Measurements from ENCODE around the gene CARD9. TPM values are rescaled to one million over a fixed set of nuclear protein-coding genes. Genes with fewer than 3 reads are reported as not detected.

CARD9 gene
- total and polyA plus RNA-seq, 2 of the 8 experiments (the other 6 are each of a cell fraction or from before 2014, with no cell fraction given) = 0.15 to 1.1 TPM

DNA sequence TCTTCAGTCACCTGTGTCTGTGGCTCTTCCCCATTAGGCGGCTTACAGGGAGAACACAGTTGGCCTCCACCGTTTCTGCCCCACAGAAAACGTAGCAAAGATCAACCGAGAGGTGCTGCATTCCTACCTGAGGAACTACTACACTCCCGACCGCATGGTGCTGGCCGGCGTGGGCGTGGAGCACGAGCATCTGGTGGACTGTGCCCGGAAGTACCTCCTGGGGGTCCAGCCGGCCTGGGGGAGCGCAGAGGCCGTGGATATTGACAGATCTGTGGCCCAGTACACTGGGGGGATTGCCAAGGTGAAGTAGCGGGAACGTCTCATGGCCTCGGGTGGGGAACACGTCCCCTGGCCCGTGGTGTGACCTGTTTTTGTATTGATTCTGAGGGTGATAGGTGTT lies 43.4 kb upstream of the CARD9 start:
- peaks cover 39 to 60% (median 55%) of the 10 kb centered on the region in 4 experiments for H3K36me3 ChIP-seq (ENCODE audit: control insufficient read depth in 2 of 4, insufficient read depth in 4 of 4, low read length in 3 of 4)
- CTCF ChIA-PET (ENCODE audit: partially characterized antibody) = interaction anchor here (0.6 to 1.6 kb wide), 4 partner anchors 9 to 43 kb away, joined by 3 to 5 read pairs (median 4); no protein-coding TSS in a partner anchor
- H2AK5ac ChIP-seq (ENCODE audit: low read depth, low read length) = no peak overlapping the region
- H3K14ac ChIP-seq (ENCODE audit: insufficient read length) = no peak overlapping the region
- FAIRE-seq = no peak
- no peak overlapping the region for H2BK12ac ChIP-seq (ENCODE audit: low read depth, low read length)
- no peak overlapping the region for H2BK20ac ChIP-seq (ENCODE audit: low read length)
- peaks cover 0 to 20% of the 10 kb centered on the region in 2 experiments; a peak in 2 of 4 replicates for H3K79me2 ChIP-seq (ENCODE audit: control insufficient read depth in 1 of 2, insufficient read depth in 2 of 2, low read length in 2 of 2)
- H4K91ac ChIP-seq (replicated peaks; ENCODE audit: insufficient read length, low read length) = no peak overlapping the region
- no peak overlapping the region for H2BK120ac ChIP-seq (replicated peaks; ENCODE audit: low read depth, low read length)
- no peak overlapping the region for H3K56ac ChIP-seq (replicated peaks; ENCODE audit: insufficient read length, low read depth, low read length)
- peaks cover 15% of the 10 kb centered on the region in 2 experiments for H4K20me1 ChIP-seq (replicated peaks in 1 of 2; ENCODE audit: control insufficient read depth in 1 of 2, insufficient read depth in 2 of 2, low read length in 2 of 2)
- no peak overlapping the region for H3K27ac ChIP-seq (ENCODE audit: low read depth, low read length)
- H3K4me2 ChIP-seq (ENCODE audit: insufficient read depth in 1 of 2, low read depth in 2 of 2, low read length in 2 of 2) = no peak overlapping the region
- H3K23ac ChIP-seq (ENCODE audit: insufficient read length) = no peak overlapping the region
- no peaks in the 10 kb centered on the region for H3K9me3 ChIP-seq (ENCODE audit: insufficient read depth in 2 of 2, low read depth in 1 of 2, low read length in 1 of 2)
- H3K4me1 ChIP-seq (replicated peaks in 1 of 4; ENCODE audit: control insufficient read depth in 3 of 4, insufficient read depth in 4 of 4, low read length in 3 of 4) = no peaks in the 10 kb centered on the region
- H2AFZ ChIP-seq (ENCODE audit: low read length) = no peak overlapping the region
- H3K79me1 ChIP-seq (ENCODE audit: low read depth, low read length) = peaks cover 4% of the 10 kb centered on the region
- H4K5ac ChIP-seq (ENCODE audit: insufficient read length, low read depth, low read length) = no peak overlapping the region
- DNase-seq (ENCODE audit: low read depth in 1 of 2, low spot score in 2 of 2) = no peak
- no peak overlapping the region for H2BK5ac ChIP-seq (ENCODE audit: low read depth, low read length)
- 91% methylated on average over 19 of the region's 19 CpGs; no CpG with 5 or more reads in 1 of the 2 experiments for WGBS, 2 experiments (ENCODE audit: extremely low coverage in 1 of 2, insufficient coverage in 1 of 2, insufficient read length in 1 of 2, insufficient replicate concordance in 2 of 2, low coverage in 1 of 2, low lambda C conversion rate in 2 of 2, missing lambda C conversion rate in 1 of 2)
- H3K4ac ChIP-seq (replicated peaks; ENCODE audit: insufficient read length, low read depth, low read length) = no peak overlapping the region
- no peak overlapping the region for H3K9ac ChIP-seq (replicated peaks in 1 of 4; ENCODE audit: extremely low read depth in 1 of 4, low read depth in 3 of 4, low read length in 3 of 4)
- H3K23me2 ChIP-seq (ENCODE audit: low read depth, low read length) = no peaks in the 10 kb centered on the region
- no peak overlapping the region for H4K8ac ChIP-seq (ENCODE audit: extremely low read depth, insufficient read depth, low read length)
- H2BK15ac ChIP-seq (ENCODE audit: low read length) = no peak overlapping the region
- no peak overlapping the region for H3K4me3 ChIP-seq (ENCODE audit: extremely low read depth in 1 of 4, insufficient read depth in 2 of 4, low read depth in 3 of 4, low read length in 4 of 4)
- H3K27me3 ChIP-seq (replicated peaks in 1 of 4; ENCODE audit: control insufficient read depth in 3 of 4, extremely low read depth in 1 of 4, insufficient read depth in 3 of 4, low read length in 3 of 4) = no peaks in the 10 kb centered on the region
- no peak overlapping the region for H3K18ac ChIP-seq (ENCODE audit: extremely low read depth, low read length)
- POLR2A ChIA-PET (ENCODE audit: partially characterized antibody) = interaction anchor here (0.8 to 4.4 kb wide), 6 partner anchors 8 to 43 kb away, joined by 3 to 25 read pairs (median 6); partner anchors contain the start of gene CARD9
- TF ChIP-seq BRCA1 (IDR thresholded peaks at IDR 0.05; ENCODE audit: low read depth, low read length) = no peak
- no peak for TF ChIP-seq CREB1 (IDR thresholded peaks at IDR 0.05)
- no peak for TF ChIP-seq TAF7 (optimal IDR thresholded peaks at IDR 0.05; ENCODE audit: borderline replicate concordance, low read depth, low read length)
- no peak for TF ChIP-seq CBX8 (IDR thresholded peaks at IDR 0.05; ENCODE audit: borderline replicate concordance, low read depth, low read length)
- TF ChIP-seq SAP30 (IDR thresholded peaks at IDR 0.05; ENCODE audit: insufficient read depth, insufficient replicate concordance, low read length) = no peak
- TF ChIP-seq KDM1A (IDR thresholded peaks at IDR 0.05; ENCODE audit: borderline replicate concordance, low read length) = no peak
- TF ChIP-seq EZH2 (IDR thresholded peaks at IDR 0.05; ENCODE audit: low read depth, low read length, severe bottlenecking) = no peak
- TF ChIP-seq SP2 (IDR thresholded peaks at IDR 0.05; ENCODE audit: low read length) = no peak
- no peak for TF ChIP-seq SIRT6 (IDR thresholded peaks at IDR 0.05; ENCODE audit: low read length)
- TF ChIP-seq TAF1 (IDR thresholded peaks at IDR 0.05; ENCODE audit: low read depth, low read length) = no peak
- no peak for TF ChIP-seq TEAD4 (IDR thresholded peaks at IDR 0.05; ENCODE audit: low read depth, low read length)
- TF ChIP-seq, protein P1, sequence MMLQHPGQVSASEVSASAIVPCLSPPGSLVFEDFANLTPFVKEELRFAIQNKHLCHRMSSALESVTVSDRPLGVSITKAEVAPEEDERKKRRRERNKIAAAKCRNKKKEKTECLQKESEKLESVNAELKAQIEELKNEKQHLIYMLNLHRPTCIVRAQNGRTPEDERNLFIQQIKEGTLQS (IDR thresholded peaks at IDR 0.05; ENCODE audit: insufficient read depth, low read depth, low read length) = no peak
- TF ChIP-seq RNF2 (IDR thresholded peaks at IDR 0.05; ENCODE audit: borderline replicate concordance, low read depth, low read length, missing control alignments, poor library complexity, severe bottlenecking) = no peak
